ENCODE data around the gene GPR160. TPM values are rescaled to one million over a fixed set of nuclear protein-coding genes. Genes with fewer than 3 reads are reported as not detected.
A peak's percentile ranks its signal among the peaks of the same experiment; 100 is the strongest.

The GPR160 gene
- total RNA-seq, 1 donor from 2014 or later = 44.3 TPM

DNA sequence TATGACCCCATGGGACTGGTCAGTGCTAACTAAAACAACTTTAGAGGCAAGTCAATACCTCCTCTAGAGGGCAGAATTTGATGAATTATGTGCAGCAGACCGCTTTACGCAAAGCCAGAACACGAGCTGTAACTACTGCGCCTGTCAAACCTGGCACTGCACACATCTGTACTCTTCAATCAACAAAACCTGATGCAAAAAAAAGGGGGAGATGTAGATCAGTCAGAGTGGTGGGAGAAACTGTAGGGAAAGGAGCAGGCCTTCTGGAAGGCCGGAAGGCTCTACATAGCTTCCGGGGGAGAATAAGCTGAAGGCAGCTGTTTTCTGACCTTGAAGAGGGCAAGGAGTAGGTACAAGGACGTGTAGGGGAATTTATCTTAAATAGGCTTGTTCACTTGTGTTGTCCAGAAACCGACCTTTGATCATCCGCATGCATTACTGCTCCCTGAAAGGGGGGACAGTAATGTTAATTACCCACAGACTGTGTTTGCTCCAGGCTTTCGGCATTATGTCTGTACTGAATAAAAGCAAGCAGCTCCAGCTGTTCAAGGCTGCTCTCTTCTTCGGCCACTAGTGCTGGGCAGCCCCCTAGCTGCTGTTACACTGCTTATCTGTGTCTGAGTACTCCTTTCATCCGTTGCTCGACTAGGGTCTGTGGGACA, 41.0 kb downstream of the GPR160 start:
- TF ChIP-seq CTCF (IDR thresholded peaks at IDR 0.05; ENCODE audit: unreplicated experiment) = peak; percentile 14
- Mint-ChIP-seq H3K36me3 (ENCODE audit: insufficient read depth) (peaks cover 36% of the 10 kb centered on the region), H3K9me3 (ENCODE audit: low read depth) (no peaks in the 10 kb centered on the region), H3K27ac (peak overlapping the region; percentile 54), H3K4me1 (ENCODE audit: low read depth) (peaks cover 29% of the 10 kb centered on the region), H3K27me3 (no peaks in the 10 kb centered on the region), H3K4me3 (ENCODE audit: low read depth) (no peak overlapping the region)
- DNase-seq (ENCODE audit: low spot score, unreplicated experiment) = no peak

GRCh38 chr3:170079536-170080165, 41.9 kb downstream of the GPR160 start:
- Mint-ChIP-seq H3K9me3 (ENCODE audit: low read depth) (no peaks in the 10 kb centered on the region), H3K4me3 (ENCODE audit: low read depth) (no peak overlapping the region), H3K4me1 (ENCODE audit: low read depth) (peaks cover 29% of the 10 kb centered on the region), H3K27me3 (no peaks in the 10 kb centered on the region), H3K27ac (peak overlapping the region; percentile 61), H3K36me3 (ENCODE audit: insufficient read depth) (peaks cover 36% of the 10 kb centered on the region)
- no peak for DNase-seq (ENCODE audit: low spot score, unreplicated experiment)
- TF ChIP-seq CTCF (IDR thresholded peaks at IDR 0.05; ENCODE audit: unreplicated experiment) = no peak

DNA sequence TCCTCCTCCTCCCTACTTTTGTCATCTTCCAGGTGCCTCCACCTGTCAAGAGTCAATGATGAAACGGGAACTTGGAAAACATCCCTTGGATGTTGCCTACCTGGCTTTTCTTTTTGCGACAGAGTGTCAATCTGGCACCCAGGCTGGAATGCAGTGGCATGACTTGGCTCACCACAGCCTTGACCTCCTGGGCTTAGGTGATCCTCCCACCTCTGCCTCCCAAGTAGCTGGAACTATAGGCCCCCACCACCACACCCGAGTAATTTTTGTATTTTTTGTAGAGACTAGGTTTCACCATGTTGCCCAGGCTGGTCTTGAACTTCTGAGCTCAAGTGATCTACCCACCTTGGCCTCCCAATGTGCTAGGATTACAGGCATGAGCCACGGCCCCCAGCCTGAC, 42.8 kb downstream of the GPR160 start:
- H3K36me3 Mint-ChIP-seq (ENCODE audit: insufficient read depth) = peaks cover 35% of the 10 kb centered on the region
- peaks cover 26% of the 10 kb centered on the region for H3K4me1 Mint-ChIP-seq (ENCODE audit: low read depth)
- H3K4me3 Mint-ChIP-seq (ENCODE audit: low read depth) = no peak overlapping the region
- no peaks in the 10 kb centered on the region for H3K9me3 Mint-ChIP-seq (ENCODE audit: low read depth)
- peak overlapping the region; percentile 68 for H3K27ac Mint-ChIP-seq
- no peaks in the 10 kb centered on the region for H3K27me3 Mint-ChIP-seq
- TF ChIP-seq CTCF (IDR thresholded peaks at IDR 0.05; ENCODE audit: unreplicated experiment) = no peak
- DNase-seq (ENCODE audit: low spot score, unreplicated experiment) = no peak

- Mint-ChIP-seq H3K27me3 (no peaks in the 10 kb centered on the region), H3K4me3 (ENCODE audit: low read depth) (no peak overlapping the region), H3K36me3 (ENCODE audit: insufficient read depth) (peaks cover 36% of the 10 kb centered on the region), H3K27ac (peak overlapping the region; percentile 68), H3K4me1 (ENCODE audit: low read depth) (peaks cover 24% of the 10 kb centered on the region), H3K9me3 (ENCODE audit: low read depth) (no peaks in the 10 kb centered on the region)
- no peak for DNase-seq (ENCODE audit: low spot score, unreplicated experiment)
- TF ChIP-seq CTCF (IDR thresholded peaks at IDR 0.05; ENCODE audit: unreplicated experiment) = no peak
Measured at GRCh38 chr3:170081079-170081741, 43.4 kb downstream of the GPR160 start.

DNA sequence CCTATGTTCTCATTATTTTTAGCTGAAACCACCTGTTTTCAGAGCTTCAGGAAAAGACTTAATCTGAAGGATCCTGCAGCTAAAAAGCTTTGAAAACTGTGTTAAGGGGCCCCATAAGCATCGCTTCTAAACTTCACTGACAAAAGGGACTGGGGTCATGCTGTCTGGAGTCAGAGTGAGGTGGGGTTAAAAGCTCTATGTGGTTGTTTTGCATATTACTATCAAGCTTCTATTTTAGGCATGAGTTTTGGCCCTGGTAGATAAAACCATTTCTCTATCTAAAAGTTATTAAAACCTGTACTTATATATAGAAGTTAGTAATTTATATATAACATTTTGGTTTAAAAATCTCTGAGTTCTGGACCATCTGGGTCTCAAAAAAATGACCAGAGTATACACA, 45.5 kb downstream of the GPR160 start:
- Mint-ChIP-seq H3K4me1 (ENCODE audit: low read depth) (peaks cover 19% of the 10 kb centered on the region), H3K27ac (no peak overlapping the region), H3K4me3 (ENCODE audit: low read depth) (no peak overlapping the region), H3K27me3 (no peaks in the 10 kb centered on the region), H3K36me3 (ENCODE audit: insufficient read depth) (peaks cover 25% of the 10 kb centered on the region), H3K9me3 (ENCODE audit: low read depth) (no peaks in the 10 kb centered on the region)
- DNase-seq (ENCODE audit: low spot score, unreplicated experiment) = no peak
- no peak for TF ChIP-seq CTCF (IDR thresholded peaks at IDR 0.05; ENCODE audit: unreplicated experiment)
